ENCODE data around the gene RRM2.
"Not testable (repeated sequence)": the region's sequence is repeated elsewhere in the genome, so short reads cannot be mapped to it uniquely, and the experiment has no call there.

RRM2 gene

DNA sequence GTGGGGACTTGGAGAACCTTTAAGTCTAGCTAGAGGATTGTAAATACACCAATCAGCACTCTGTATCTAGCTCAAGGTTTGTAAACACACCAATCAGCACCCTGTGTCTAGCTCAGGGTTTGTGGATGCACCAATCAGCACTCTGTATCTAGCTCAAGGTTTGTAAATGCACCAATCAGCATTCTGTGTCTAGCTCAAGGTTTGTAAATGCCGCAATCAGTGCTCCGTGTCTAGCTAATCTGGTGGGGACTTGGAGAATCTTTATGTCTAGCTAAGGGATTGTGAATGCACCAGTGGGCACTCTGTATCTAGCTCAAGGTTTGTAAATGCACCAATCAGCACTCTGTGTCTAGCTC, 30.7 kb upstream of the RRM2 start:
- DNase-seq, result not testable (repeated sequence)

DNA sequence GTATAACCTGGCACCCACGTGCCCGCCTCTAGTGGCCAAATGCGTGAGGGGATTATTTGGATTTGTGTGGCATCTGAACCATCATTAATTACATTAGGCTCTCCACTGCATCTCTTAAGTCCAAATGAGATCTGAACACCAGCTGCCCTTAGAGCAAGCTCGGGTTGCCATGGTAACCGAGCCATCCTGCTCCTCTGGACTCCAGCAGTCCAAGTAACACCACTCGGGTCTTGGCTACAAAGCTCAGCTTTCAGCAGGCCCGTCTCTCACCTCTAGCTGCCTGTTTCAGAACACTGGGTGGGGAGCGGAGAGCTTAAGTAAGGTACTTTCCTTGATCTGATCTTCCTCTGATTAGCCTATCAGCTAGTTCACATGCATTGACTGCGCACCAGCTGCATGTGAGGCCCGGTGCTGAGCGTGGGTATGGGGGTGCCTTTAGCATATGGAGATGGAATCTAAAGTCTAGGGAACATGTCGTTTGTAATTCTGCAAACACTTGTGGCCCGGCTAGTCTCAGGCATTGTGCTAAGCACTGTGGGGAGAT, 28.2 kb upstream of the RRM2 start:
- DNase-seq, result no peak

DNA sequence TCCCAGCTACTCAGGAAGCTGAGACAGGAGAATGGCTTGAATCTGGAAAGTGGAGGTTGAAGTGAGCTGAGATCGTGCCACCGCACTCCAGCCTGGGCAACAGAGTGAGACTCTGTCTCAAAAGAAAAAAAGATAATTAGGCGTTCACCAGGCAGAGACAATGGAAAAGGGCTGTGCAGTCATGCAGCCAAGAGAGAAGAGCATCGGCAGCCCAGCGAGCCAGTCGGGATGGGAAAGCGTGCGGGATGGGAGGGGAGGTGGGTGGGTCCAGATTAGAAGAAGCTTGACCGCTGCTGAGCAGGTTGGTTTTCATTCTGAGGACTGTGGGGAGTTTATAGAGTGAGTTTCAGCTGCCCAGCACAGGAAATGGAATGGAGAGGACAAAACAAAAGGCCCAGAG, 27.4 kb upstream of the RRM2 start:
- DNase-seq, result no peak

DNA sequence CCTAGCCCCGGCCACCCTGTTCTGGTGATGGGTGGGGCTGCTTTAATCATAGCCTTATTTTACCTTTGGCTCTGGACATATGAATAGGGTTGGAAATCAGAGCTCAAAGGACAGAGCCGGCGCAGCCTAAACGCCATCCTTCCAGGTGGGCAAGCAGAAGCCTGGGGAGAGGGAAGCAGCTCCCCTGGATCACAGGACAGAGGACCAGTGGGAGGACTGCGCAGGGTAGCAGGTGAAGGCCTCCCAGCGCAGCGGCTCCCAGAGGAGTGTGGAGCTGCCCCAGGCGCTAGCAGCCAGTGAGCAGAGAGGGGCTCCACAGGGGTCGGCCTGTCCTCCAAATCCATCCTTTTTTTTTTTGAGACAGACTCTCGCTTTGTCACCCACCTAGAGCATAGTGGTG, 25.9 kb upstream of the RRM2 start:
- no peak for DNase-seq

DNA sequence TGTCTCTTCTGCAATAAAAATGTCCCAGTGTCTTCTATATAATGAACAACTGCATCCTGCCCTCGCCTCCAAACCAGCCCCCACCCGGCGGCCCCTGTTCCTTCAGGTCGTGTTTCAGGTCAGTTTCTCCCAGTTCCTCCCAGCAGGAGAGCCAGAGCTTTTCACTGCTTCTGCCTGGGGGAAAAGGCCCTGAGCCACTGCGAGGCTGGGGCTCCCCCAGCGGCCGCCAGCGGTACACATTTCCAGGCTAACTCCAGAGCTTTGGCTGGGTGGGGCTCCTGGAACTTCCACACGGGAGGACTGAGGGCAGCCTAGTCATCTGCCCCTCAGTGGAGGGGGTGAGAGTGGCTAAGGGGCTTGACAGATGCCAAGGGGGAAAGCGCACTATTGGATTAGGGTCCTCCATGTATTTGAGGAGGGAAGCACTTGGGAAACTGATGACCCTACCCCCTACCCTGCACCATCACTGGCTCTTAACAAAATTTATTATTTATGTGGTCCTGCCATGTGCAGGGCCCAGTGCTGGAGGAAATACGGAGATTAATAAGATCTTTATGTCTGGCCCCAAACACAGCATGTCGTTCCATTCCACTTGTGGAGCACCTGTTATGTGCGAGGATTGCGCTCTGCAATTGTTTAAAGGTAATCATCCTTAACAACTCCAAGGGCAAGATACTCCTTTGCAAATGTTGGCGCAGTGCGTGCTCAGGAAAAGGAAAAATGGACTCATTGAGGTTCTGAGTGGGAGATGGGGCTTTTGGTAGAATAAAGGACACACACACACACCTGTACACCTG, 25.0 kb upstream of the RRM2 start:
- DNase-seq, result peak; percentile 24

DNA sequence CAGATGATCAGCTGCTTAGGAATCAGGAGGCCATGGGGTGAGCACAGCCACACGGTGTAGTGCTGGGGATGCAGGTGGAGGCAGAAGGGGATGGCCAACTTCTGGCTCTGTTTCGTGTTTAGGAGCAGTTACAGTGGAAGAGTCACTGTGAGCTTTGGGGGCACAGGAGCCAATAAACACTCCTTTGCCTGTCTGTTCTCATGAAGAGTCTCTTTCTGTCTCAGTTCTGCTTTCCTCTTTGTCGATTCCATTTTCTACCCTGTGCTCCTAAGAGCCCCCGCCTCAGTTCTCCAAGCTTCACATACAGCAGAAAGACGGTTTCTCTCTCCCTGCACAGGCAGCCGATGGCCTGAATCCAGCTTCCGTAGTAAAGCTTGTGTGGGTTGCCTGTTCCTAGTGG, 21.0 kb upstream of the RRM2 start:
- DNase-seq, result no peak

DNA sequence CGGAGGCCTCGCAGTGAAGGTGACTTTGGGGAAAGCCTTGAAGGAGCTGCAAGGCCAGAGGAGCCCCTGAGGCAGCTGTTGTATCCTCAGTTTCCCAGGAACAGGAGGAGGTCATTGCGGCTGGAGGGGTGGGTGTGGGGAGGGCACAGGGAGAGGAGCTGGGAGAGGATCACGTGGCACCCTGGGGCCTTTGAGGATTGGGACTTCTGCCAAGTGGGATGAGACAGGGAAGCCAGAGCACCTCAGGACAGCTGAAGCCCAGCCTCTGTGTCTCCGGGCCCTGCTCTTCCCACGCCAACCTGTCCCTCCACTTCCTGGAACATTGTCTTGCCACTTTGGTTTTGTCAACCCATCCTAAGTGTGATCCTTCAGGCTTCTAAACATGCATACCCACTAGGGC, 19.4 kb upstream of the RRM2 start:
- no peak for DNase-seq

DNA sequence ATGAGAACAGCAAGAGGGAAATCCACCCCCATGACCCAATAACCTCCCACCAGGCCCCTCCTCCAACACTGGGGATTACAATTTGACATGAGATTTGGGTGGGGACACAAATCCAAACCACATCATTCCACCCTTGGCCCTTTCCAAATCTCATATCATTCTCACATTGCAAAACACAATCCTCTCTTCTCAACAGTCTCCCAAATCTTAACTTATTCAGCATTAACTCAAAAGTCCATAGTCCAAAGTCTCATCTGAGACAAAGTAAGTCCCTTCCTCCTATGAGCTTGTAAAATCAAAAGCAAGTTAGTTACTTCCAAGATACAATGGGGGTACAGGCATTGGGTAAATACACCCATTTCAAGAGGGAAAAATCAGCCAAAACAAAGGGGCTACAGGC, 17.6 kb upstream of the RRM2 start:
- not testable (repeated sequence) for DNase-seq

DNA sequence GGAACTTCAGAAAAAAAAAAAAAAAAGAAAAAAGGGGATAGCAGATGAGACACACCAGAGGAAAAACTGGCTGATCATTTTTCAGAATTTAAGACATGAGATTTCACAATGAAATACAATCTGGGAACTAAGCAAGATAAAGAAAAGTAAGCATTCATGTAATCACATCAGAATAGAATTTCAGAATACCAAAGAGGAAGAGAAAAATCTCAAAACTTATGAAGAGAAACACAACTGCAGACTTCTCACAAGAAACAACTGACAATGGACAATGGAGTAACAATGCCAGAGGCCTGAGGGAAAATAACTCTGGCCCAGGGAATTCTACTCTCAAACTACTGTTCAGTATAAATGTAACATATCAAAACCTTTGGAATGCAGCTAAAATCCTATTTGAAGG, 13.2 kb upstream of the RRM2 start:
- DNase-seq, result no peak

DNA sequence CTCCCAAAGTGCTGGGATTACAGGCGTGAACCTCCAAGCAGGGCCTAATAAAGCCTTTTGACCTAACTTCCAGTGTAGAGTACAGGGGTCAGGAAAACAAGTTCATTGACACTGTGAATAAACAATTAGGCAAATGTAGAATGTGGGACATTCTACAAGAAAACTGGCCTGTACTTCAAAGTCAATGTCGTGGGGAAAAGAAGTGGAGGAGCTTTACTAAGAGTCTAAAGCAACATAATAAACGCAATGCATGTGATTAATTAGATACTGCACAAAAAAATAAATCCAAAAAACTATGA, 3.6 kb upstream of the RRM2 start:
- no peak for DNase-seq

DNA sequence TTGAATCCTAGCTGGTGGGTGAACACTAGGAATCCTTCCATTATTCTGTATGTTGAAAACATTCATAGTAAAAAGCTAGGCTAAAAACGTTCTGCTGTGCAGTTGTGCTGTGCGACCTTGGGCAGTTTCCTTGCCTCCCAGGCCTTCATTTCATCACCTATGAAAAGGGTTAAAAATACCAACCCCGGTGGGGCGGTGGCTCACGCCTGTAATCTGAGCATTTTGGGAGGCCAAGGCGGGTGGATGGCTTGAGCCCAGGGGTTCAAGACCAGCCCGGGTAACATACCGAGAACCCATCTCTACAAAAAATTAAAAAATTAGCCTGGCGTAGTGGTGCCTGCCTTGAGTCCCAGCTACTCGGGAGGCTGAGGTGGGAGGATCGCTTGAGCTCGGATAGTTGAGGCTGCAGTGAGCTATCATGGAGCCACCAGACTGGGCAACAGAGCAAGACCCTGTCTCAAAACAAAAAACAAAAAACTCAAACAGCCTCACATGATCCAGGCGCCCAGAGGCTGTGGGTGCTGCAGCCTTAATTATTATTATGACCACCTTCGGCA, 2.9 kb upstream of the RRM2 start:
- no peak for DNase-seq

DNA sequence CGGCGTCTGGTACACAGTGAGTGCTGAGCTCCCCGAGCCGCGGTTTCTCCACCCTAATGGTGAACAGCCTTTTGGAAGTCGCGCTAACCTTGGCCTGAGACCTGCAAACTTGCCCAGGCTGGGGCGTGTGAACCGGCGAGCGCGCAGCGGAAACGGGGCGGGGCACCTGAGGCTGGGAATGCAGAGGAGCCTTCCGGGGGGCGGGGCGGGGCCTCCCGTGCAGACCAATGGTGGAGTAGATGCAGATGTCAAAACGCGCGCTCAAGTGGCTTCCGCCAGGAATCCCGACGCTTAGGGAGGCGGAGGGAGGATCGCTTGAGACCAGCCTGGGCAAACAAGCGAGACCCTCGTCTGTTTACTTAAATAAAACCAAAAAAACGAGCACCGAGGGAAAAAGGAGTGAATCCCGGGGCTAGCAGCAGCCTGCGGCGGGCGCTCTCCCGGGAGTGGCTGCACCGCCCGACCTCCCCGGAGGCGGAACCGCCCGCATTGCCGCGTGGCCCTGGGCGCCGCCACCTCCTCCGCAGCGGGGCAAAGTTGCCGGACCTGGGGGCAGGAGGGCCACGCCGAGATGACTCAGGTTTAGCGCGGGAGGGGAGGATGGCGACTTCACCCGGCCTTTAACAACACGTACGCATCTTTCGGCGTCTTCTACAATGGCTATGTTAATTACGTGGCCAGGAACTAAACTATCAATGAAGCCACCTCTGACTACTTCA, 2.2 kb upstream of the RRM2 start:
- DNase-seq, result peak; percentile 95

DNA sequence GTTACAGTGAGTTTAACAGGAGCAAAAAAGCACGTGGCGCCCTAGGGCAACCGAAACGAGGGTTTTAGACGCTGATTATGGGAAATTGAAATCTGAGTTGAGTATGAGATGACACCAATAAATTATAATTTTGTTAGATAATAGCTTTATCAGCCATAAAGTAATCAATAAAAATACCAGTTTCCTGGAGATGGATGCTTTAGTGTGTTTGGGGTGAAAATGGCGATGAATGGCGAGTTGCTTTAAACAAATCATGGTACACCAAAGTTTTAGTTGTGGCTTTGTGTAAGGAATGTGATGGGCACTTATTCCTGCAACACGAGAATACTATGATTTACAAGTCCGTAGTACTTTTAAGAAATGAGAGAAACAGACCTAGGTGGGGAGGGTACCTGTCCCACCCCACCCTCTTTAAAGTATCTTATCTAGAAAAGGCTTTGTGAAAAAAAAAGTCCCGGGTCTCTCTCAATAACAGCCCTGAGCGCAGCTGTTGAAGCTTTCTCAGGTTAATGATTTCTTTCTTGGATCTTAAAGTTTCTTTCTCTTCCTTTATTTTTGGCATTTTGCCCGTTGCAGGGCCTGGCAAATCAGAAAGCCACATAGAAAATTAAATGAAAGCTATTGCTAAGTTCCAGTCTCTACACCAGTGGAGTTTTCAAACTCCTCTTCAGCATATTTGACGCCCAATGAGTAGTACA, 1.5 kb upstream of the RRM2 start:
- no peak for DNase-seq

DNA sequence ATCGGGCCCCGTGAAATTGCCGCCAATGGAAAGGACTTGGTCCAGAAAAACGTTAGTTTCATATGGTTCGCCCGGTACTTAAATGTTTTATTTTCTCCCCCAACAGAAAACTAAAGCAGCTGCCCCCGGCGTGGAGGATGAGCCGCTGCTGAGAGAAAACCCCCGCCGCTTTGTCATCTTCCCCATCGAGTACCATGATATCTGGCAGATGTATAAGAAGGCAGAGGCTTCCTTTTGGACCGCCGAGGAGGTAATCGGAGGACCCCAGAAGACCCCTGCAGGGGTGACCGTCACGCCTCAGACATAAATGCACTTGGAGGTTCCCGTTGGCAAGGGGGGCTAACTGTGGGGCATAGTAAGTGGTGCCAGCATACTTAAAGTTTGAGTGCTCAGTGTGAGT, 742 bp downstream of the RRM2 start:
- DNase-seq, result no peak

DNA sequence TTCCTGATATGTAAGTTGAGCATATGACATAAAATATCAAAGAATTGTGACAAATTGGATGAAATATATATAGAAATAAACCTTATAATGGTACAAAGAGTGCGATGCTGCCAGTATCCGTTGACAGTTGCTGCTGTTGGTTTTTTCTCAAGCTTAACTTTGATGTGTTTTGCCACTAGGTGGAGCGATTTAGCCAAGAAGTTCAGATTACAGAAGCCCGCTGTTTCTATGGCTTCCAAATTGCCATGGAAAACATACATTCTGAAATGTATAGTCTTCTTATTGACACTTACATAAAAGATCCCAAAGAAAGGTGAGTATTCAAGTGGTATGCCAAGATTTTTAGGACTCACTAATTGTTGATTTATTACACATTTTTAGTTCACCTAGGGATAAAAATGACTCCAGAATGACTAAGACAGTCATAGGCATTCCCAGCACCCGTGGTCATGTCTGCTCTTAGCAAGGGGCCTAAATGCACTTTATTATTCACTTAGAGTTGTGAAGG, 2.1 kb downstream of the RRM2 start:
- DNase-seq, result peak; percentile 41

DNA sequence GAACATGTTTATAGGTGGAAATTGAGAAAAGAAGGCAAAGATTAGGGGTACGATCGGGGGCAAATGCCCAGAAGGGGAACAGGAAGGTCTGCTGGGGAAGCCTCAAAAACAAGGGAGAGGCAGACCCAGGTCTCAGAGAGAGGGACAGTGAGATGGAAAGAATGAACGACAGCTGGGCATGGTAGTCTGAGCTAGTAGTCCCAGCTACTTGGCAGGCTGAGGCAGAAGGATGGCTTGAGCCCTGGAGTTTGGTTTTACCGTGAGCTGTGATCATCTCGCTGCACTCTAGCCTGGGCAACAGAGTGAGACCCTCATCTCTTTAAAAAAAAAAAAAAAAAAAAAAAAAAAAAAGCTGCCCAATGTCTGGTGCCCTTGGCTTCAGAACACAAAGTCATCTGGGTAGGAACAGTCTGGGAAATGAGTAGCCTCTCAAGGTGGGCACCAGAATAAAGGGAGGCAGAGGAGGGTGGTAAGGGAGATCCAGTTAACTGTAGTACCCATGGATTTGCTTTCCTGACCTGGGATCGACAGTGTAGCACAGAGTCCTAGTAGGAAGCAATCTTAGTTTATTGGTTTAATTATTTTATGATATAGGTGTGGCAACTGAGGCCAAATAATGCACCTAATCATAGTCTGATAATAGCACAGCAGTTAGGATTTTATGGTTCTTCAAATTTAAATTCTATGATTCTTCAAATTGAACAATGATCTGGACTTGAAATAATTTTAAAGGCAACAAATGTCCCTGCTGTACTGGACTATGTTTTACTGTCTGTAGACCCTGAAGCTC, 3.5 kb downstream of the RRM2 start:
- DNase-seq, result no peak

DNA sequence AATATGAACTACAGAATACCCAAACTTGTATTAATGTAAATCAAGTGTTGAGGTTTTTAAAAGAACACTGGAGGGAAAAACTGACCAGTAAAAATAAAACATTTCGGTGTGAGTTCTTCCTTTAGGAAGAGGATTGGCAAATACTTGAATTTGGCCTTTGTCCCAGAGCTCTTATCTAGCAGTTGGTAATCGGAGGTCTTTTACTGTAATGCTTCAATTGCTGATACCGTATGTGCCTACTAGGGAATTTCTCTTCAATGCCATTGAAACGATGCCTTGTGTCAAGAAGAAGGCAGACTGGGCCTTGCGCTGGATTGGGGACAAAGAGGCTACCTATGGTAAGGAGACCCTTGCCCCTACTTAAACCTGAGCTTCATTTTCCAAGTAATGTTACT, 4.1 kb downstream of the RRM2 start:
- no peak for DNase-seq

DNA sequence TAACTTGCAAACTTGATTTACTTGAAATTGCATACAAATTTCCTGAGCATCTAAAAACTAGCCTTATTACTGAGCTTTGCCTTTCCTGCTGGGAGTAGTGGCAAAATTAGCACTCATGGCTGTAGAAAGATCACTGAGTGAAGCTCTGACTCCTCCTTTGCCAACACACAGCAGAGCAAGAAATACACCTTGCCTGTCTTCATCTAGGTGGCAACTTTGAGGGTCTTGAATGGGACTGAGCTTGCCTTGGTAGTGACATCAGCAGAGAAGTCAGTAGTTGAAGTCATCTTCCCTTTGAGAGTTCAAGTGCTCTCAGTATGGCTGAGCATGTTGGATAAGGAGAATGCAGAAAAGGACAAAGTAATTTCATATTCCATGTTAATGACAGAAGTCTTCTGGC, 5.9 kb downstream of the RRM2 start:
- no peak for DNase-seq

DNA sequence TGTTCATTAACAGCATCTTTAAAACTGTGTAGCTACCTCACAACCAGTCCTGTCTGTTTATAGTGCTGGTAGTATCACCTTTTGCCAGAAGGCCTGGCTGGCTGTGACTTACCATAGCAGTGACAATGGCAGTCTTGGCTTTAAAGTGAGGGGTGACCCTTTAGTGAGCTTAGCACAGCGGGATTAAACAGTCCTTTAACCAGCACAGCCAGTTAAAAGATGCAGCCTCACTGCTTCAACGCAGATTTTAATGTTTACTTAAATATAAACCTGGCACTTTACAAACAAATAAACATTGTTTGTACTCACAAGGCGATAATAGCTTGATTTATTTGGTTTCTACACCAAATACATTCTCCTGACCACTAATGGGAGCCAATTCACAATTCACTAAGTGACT, 7.0 kb downstream of the RRM2 start:
- DNase-seq, result no peak

DNA sequence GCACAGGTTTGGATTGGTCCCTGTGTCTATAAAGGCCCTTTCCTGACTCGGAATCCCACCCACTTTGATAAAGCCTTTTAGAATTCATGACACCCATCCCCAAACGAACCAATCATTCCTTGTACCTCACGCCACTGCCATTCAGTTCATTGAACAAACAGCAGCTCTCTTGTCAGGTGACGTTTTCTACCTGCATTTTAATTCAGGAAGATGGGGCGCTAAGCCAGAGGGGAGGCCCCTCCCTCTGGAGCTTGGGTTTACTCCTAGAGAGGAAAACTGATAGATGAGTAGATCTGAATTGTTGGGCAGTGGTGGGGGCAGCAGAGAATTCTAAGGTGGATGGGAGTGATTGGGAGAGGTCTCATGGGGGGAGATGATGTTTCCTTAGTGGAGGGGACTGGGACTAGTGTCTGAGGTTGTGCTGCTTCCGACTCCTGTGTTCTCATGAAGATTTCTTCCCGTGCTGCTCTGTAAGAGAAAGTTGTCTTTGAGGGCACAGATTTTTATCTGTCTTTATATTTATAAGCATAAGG, 9.6 kb downstream of the RRM2 start:
- DNase-seq, result no peak

DNA sequence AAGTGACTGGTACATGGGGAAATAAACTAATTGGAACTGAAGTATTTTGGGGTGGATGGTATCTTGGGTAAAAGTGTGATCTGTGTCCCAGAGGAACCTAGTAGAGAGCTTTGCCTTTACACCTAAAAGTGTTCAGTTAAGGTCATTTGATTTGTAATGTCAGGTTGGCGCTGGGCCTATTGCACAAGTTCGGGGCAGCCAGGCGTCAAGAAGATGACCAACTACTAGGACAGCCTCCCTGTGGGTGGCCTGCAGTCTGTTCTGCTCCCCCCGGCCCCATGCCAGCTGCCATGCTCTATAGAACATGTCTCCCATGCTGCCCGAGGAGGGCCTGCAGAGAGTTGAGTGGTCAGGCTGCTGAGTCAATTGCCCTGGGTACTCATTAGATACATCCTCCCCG, 10.1 kb downstream of the RRM2 start:
- DNase-seq, result no peak

DNA sequence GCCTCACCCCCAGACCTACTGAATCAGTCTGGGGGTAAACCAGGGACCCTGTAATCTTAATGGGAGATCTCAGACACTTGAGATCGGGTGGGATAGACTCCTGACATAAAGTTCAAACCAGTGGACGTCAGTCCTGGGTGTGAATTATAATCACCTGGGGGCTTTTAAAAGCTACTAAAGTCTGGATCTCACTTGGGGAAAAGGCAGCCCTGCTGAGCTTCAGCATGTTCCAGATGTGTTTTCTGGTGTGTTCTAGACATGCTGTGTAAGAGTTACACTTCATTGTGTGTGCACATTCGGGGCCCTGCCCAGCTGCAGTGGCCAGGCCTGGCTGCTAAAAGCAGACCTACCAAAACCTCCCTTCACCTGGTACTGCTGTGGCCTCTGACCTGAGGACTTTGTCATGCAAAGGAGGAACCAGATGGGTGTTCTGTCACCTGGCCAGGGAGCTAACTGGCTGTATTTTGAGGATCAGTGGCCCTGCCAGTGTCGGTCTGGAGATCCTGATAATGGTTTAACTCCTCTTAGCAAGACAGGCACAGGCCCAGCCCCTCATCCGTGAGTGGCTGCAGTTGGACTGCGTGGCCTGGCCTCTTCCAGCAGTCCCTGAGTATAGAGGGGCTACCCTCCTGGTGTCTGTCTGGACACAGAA, 10.6 kb downstream of the RRM2 start:
- DNase-seq, result no peak
